Measurements from ENCODE around the gene TRIM44.

The TRIM44 gene

DNA sequence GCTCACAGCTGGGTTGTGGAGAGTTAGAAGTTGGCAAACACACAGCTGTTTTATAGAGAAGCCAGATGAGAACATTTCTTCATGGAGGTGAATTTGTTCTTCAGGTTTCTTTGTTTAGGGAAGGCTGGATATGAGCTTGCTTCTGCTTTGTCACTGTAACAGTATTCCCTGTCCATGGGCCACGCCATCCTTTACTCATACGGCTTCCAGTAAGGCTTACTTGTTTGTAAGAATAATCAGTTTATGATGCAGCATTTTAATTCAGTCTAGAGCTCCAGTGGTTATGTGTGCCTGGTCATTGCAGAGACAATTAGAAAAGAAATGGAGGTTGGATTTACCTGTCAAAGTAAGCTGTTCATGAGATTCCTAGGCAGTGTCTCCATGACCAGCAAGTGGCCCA lies 131.8 kb downstream of the TRIM44 start:
- DNase-seq, result no peak

GRCh38 chr11:35794850-35795249 lies 132.3 kb downstream of the TRIM44 start:
- DNase-seq, result no peak

DNA sequence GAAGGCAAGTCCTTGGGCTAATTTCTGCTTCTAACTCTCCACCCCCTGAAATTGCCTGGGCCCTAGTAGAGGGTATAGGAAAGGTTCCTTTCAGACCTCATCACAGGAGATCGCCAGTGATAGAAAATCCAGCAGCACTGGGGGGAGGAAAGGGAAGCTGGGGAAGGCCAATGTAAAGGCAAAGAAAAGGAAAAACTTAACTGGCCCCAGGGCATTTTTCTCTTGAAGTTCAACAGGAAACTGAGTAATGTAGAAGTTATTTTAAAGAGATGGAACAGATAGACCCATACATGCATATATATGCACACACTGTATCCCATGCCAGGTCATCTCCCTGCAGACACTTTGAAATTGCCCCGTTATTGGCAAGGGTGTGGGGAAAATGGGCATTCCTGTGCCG lies 134.0 kb downstream of the TRIM44 start:
- no peak for DNase-seq

GRCh38 chr11:35798423-35798822 lies 135.8 kb downstream of the TRIM44 start:
- DNase-seq, result no peak

- DNase-seq, result no peak
Observed at GRCh38 chr11:35798983-35799382, 136.4 kb downstream of the TRIM44 start.

GRCh38 chr11:35799655-35800054 lies 137.1 kb downstream of the TRIM44 start:
- DNase-seq, result no peak

GRCh38 chr11:35800970-35801953 lies 138.7 kb downstream of the TRIM44 start:
- DNase-seq, result no peak

GRCh38 chr11:35802221-35802620 lies 139.6 kb downstream of the TRIM44 start:
- no peak for DNase-seq

- DNase-seq, result no peak
Observed at GRCh38 chr11:35802672-35803071, 140.1 kb downstream of the TRIM44 start.

- DNase-seq, result no peak
Observed at GRCh38 chr11:35803115-35803514, 140.5 kb downstream of the TRIM44 start.

DNA sequence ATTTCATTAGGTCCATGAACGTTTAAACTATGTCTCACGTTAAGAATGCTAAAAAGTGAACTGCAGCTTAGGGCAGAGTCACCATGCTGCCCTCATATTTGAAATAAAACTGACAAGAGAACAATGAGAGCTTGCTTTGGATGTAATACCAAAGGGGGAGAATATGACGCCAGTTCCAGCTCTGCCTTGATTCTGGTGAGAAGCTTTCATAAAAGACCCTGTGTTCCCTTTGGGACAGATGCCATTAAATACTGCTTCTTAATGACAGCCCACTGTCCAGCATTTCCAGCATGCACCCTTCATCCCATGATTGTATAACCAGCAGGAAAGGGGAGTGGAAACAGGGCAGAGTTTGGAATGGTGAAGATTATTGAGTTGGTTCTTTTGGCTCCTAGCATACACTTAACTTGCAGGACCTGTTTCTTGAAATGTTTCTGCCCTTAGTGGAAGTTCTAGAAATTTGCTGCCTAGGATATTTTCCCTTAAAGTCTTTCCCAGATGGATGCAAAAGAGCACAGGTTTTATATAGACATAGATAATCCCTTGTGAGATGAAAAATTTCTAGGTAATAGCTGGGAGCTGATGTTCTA lies 142.0 kb downstream of the TRIM44 start:
- DNase-seq, result no peak

DNA sequence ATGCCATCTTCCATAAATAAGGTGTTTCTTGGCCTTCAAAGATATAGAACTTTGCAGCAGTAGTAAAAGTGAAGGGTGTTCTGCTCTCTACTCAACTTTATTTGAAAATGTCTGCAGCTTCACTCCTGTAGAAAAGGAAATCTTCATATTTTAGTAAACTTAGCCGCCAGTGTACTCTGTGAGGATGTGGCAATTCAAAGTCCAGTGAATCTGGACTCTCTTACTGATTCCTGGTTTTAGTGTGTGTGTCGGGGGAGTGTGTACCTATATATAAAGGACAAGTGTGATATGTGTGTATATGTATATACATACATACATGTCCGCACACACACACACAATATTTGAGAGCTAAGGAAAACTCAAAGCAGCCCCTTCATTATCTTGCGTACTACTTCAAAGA lies 147.0 kb downstream of the TRIM44 start:
- DNase-seq, result no peak

DNA sequence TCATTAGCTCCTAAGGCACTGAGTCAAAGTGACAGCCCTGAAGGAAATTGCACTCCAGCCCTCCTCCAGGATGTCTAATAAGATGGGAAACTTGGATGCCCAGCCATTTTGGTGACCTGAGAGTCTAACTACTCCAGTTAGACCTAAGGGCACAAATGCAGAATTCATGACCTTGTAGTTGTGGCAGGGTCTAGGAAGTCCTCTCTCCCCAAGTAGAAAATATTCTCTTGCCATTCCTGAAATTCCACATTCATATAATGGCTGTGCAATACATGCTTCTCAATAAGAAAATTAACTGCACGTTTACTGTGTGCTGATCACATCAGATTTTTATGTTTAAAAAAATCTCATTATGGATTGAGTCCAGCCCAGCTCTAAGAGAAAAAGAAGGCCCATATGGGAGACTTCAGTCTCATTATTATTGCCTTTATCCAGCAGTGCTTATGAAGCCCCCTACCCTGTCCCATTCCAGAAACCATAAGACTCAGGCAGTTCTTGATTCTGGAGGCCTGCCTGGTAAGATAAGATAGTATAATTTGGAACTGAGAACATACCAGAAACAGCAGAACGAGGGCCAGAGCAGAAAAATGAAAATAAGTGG lies 147.6 kb downstream of the TRIM44 start:
- DNase-seq, result no peak

- DNase-seq, result no peak
Observed at GRCh38 chr11:35811783-35812182, 149.2 kb downstream of the TRIM44 start.

GRCh38 chr11:35812828-35813227 lies 150.3 kb downstream of the TRIM44 start:
- no peak for DNase-seq

DNA sequence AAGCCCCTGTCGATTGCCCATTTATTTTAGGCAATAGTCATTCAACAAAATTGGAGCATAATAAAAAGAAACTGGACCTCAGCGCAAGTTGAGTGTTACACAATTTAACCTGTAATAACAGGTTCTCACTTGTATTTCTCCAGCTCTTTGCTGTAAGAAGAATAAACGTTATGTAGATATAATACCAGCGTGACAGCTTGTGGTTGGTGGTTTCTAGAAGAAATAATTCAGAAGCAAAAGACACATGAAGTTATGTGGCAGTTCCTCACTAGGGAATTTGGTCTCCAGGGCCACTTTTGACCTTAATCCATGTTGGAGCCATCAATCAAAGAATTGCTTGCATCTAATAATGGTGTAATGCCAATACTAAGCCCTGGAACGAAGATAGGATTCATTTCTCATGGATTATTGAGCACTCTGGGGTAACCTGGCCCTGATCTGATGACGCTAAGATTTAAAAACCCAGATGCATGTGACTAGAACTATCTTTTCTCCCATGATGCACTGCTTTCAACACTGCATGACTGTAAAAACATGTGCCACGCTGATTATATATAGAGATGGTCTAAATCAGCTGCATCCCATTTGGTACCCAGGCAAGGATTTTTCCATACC lies 151.6 kb downstream of the TRIM44 start:
- no peak for DNase-seq

DNA sequence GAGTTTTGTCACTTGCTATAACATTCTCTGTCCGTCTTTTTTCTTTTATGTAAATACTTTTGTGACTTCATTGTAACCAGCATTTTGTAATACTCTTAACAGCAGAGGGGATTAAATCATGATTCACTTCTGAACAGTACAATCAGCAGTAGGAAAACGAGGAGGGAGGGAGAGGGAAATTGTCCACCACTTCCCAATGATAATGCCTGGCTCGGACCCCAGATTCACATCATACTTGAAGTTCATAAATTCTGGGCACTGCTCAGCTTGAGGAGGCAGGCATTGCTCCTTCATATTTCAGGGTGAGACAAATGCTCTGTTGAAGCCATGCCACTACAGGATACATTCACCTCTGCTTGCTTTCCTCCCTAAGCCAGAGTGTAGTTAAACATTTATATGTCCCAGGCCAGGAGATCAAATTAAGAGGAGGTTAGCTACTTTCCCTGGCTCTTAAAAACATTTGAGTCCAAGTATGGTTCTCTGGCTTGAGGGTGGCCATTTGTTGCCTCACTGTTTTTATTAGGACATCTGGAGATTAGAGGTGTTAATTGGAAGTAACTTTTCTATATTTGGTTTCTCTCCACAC lies 152.2 kb downstream of the TRIM44 start:
- DNase-seq, result no peak

- DNase-seq, result no peak
Observed at GRCh38 chr11:35815556-35816315, 153.2 kb downstream of the TRIM44 start.

DNA sequence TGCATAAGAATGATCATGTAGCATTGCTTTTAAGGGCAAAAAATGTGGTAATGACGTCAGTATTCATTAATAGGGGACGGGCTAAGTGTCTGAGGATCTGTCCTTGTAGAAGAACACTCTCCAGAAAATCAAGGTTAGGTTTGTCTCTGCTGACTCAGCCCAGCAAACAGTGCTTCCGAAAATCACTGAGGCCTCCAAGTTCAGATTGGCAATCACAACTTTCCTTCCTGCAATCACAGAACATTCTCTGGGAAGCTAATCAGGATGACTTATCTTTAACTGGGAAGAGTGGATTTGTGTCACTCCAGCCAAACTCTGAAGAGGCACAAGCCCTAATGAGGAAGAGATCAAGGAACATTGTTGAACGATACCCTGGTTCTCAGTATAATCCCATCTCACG lies 158.0 kb downstream of the TRIM44 start:
- no peak for DNase-seq

DNA sequence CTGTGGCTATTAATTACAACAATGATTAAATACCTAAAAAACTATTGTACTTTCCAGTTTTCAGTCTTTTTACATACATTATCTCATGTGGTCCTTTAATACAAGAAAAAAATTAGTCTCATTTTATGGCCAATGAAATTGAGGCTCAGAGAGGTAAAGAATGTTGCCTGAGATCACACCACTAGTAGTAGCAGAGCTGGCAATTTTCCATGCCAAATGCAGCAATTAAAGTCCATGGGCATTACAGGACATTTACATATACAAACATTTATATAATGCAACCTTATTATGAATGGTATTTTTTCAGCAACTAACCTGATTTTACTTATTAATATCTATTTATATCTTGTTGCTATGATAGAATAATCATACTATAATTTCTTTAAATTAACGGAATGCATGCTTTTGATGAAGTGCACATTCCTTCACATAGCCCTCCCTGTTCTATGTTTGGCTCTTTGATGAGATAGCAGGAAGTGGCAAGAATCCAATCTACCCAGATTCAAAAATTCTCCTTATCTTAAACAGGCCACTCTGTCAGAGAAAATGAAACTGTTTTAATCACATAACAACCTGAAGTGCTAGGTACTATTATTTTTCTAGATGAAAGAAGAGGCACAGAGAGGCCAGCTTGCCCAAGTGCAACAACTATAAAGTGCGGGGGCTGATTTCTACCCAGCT lies 160.4 kb downstream of the TRIM44 start:
- no peak for DNase-seq

- DNase-seq, result no peak
Observed at GRCh38 chr11:35823742-35824298, 161.2 kb downstream of the TRIM44 start.
